HG02571 (cell line): ENCODE measurements around the gene LRFN4.
A peak's percentile ranks its signal among the peaks of the same experiment; 100 is the strongest.

ENCODE experiments used
- ATAC-seq: cut with Tn5 transposase; IDR thresholded peaks from one replicate; pipeline ENCODE4 v1.9.1; 2021; ENCODE audit warnings: mild to moderate bottlenecking, moderate library complexity; ENCODE audit not compliant: unreplicated experiment

Gene LRFN4

DNA sequence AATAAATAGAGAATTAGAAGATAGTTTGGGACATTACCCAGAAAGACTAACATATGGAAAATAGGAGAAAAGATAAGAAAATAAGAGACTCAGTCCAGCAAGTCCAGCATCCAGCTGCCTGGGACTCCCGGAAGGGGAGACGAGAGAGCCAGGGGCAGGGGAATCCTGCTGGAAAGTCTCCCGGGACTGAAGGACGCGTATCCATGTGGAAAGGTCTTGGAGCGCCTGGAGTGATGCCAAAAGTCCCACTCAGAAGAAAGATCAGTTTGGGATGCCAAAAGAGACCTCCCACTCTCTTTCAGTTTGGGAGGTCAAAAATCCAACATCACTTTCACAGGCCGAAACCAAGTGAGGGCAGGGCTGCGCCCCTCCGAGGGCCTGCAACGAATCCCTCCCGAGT, 30.7 kb downstream of the LRFN4 start:
- ATAC-seq = no peak

DNA sequence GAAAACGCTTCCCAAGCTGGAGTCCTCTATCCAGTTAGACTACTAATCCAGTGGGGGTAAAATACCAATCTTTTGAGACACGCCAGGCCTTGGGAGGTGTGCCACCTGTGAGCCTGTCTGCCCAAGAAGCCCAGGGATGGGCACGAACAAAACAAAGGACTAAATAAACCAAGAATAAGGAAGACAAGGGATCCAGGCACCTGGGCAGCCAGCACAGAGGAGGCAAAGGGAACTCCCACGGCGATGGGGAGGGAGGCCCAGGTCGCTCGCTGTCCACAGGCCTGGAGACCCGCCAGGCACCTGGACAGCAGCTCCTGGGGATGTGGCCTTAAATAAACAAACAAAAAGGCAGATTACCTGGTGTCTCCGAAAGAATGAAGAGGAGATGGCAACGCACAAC, 31.4 kb downstream of the LRFN4 start:
- ATAC-seq = no peak

GRCh38 chr11:66889960-66890359, 33.1 kb downstream of the LRFN4 start:
- no peak for ATAC-seq

DNA sequence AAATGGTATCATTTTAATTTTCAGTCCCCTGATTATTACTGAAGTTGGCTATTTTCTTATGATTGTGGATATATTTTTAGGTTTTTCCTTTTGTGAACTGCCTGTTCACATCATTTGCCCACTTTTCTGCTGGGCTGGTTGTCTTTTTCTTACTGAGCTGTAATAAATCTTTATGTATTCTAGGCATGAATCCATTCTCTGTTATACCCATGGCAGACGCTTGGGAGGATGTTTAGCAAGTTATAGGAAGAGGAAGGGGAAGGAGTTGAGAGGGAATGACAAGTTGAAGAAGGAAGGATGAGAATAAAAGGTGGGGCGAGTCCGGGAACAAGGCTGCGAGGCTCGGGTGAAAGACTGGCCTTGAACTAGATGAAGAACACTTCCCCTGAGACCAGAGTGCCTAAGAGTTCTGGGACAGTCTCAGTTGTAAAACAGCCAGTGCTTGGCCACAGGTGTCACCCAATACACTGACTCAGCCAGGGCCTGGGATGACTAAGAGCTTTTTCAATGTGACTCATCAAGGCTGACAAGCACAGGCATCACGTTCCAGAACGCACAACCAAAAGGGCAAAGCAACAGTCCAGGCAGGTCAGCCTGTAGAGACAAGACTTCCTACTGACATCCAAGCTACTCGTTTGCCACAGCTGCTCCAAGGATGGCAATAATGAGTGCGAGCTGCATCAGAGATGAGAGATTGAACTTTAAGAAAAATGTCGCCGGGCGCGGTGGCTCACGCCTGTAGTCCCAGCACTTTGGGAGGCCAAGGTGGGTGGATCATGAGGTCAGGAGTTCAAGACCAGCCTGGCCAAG, 35.2 kb downstream of the LRFN4 start:
- ATAC-seq = peak; percentile 93

DNA sequence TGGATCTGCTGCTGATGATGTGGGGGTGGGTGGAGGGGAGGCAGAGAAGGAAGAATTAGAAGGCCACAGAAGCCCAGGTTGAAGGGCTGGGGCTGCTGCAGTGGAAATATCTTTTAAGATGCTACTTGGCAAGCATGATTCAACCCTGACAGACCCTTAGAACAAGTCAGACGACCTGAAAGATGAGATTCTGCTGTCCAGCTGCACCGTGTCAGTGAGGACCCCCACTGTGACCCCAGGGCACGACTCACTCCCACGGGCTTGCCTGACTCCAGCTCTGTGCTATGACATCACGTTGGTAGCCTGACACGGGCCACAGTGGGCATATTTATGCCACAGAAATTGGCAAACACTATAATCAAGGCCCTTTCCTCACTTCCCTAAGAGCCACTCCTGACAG, 36.0 kb downstream of the LRFN4 start:
- no peak for ATAC-seq

DNA sequence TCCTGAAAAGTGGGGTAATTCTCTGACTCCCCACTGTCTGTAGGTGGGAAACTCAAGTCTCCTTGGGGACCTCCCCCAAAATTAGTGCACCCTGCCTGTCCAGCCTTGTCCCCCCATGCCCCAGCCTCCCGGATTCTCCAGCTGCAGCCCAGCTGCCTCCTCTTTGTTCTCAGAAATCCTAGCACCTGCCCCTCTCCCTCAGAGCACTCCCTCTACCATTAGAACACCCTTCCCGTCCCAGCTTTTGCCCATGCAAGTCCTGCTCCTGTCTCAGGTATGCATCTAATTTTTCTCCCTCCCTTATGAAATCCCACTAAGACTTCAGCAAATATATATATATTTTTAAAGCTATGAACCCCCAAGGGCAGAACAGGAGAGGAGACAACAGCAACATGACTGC, 37.3 kb downstream of the LRFN4 start:
- no peak for ATAC-seq

DNA sequence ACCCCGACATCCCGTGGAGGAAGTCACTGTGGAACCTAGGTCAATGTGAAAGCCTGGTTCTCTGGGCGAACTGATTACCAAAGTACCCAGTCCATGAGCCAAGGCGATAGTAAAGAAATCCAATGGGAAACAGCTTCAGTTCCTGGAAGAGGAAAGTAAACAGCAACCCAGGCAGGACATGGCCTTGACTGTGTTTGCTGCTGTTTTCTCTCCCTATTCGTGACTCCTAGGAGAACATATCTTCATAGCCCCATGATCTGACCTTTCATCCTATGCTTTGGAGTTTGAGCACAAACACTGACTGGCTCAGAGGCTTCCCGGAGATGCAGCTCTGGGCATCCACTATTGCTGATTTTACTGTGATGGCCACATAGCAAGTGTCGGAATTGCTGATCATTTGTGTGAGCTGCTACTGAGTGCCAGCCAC, 45.1 kb downstream of the LRFN4 start:
- ATAC-seq = no peak

DNA sequence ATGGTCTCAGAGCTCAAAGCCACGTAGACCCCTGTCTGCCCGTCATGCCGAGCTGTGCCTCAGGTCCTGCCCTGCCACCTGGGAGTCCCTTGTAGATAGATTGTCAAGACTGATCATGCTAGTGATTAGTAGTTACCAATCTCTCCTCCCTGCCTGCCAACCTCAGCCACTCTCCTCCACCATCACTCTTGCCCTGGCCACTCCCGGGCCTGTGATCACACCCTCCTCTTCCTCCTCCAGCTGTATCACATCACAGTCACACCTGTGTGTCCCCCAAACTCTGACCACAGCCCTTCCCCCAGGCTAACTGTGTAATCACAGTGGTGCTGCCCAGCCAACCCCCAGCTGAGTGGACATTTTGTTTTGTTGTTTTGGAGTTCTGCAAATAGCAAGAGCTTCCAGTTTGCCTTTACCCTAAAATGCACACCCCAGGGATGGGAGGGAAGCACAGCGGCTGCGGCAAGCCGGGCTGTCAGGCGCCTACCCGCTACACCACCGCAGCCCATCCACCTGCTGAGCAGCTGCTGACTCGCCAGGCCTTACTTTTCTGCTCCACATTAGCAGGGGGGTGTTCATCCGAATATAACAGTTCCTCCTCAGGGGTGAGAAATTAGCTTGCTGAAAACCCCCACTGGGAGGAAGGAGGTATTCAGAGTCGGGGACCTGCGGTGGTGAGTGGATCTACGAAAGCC, 45.8 kb downstream of the LRFN4 start:
- ATAC-seq = no peak

GRCh38 chr11:66904055-66904454, 47.2 kb downstream of the LRFN4 start:
- ATAC-seq = no peak

DNA sequence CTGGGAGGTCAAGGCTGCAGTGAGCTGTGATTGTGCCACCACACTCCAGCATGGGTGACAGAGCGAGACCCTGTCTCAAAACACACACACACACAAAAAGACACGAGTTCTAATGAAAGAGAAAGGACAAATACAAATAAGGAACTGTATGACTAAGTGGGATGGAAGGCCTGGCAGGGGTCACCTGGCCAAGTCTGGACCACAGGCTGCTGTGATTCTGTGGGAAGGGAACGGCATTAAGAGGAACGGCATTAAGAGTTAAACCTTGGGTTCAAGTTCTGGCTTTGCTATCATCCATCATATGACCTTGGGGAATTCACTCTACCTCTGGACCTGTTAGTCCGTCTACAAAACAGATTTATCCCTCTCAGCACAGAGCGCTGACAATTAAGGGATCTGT, 47.7 kb downstream of the LRFN4 start:
- ATAC-seq = no peak

DNA sequence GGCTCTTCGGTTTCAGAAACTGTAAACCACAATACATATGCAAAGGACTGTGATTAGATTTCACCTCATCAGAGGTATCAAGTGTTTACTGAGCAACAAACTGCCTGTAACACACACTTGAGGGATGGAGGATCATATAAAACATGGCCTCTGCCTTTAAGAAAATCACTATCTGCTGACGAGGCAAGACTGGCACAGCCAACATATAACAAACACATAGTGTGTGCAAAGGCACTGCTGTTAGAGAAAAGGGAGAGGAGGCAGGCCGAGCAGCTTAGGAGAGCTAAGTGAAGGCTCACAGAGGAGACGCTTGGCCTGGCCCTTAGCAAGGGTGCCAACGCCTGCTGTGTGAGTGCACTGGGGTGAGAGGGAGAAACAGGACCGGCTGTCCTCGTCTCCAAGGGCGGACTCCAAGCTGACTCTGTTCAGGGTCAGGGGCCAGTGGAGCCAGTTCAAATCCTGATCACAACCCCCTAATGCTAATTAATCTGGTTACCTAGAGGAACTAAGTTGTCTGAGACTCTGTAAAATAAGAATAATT, 48.2 kb downstream of the LRFN4 start:
- ATAC-seq = no peak

DNA sequence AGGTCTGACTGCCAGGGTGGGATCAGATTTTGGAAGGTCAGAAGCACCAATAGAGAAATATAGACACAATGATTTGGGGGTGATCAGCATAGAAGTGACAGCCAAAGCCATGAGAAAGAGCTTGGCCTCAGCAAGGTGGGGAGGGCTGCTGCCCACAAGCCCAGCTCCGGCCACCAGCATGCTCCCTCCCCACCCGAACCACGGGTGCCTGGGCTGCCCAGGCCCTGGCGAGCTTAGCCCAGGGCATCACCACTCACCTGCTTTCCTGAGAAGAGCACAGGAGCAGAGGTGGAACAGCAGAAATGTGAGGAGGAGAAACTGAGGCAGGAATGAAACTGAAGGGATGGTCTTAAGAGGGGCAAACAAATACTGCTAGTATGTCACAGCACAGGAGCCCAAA, 48.8 kb downstream of the LRFN4 start:
- no peak for ATAC-seq

DNA sequence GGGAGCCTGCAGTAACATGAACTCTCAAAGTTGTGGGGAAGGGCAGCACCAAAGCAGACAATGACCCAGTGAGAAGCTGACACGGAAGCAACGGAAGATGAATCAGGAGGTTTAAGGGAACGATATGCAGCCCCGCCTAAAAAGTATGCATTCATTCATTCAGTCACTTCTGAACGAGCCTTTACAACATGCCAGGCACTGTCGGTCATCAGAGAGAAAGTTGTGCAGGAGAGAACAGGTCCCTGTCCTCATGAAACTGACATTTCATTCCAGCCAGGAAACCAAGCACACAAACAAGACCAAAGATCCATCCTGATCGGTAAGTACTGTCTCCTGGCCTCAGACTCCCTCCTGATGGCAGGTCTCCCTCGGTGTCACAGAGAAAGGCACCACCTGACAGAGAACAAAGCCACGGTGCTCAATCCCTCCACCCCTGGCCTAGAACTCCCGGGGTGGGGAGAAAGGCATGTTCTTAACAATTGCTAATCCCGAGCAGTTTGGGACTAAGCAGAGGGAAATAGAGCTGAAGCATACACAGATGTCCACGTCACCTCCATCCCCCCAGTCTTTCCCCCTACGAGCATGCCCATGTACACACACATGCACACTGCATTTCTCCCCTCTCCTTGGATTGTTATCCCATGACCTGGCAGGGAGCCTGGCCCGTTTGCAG, 49.3 kb downstream of the LRFN4 start:
- ATAC-seq = no peak

- ATAC-seq = no peak
These were observed 51.1 kb downstream of the LRFN4 start for GRCh38 chr11:66907751-66908630.

GRCh38 chr11:66909181-66909580, 52.3 kb downstream of the LRFN4 start:
- no peak for ATAC-seq

GRCh38 chr11:66910016-66910415, 53.2 kb downstream of the LRFN4 start:
- no peak for ATAC-seq
